ENCODE results near the gene ZNF600. TPM values are rescaled to one million over a fixed set of nuclear protein-coding genes. Genes with fewer than 3 reads are reported as not detected.
"Not testable (repeated sequence)": the region's sequence is repeated elsewhere in the genome, so short reads cannot be mapped to it uniquely, and the experiment has no call there.

ZNF600 gene
- total RNA-seq, 2 donors from 2014 or later: 26.2 to 32.3 TPM

- WGBS, 2 experiments (ENCODE audit: insufficient coverage in 1 of 2, insufficient read length in 1 of 2): 88 to 95% methylated on average over 23 to 32 of the region's 32 CpGs
- Mint-ChIP-seq H3K4me1 (peaks cover 5% of the 10 kb centered on the region), H3K27me3 (ENCODE audit: insufficient read depth) (no peaks in the 10 kb centered on the region), H3K4me3 (no peak overlapping the region), H3K27ac (no peak overlapping the region), H3K36me3 (ENCODE audit: low read depth) (peaks cover 71% of the 10 kb centered on the region), H3K9me3 (peaks cover 36% of the 10 kb centered on the region)
- no peak overlapping the region for H3K9ac ChIP-seq (ENCODE audit: extremely low read depth, low read length, poor library complexity, severe bottlenecking)
- no peak overlapping the region for H3K27ac ChIP-seq (ENCODE audit: low read depth, low read length)
- no peaks in the 10 kb centered on the region for H3K4me1 ChIP-seq (ENCODE audit: control insufficient read depth, insufficient read depth, low read length)
- no peak for DNase-seq
- no peaks in the 10 kb centered on the region for H3K27me3 ChIP-seq (ENCODE audit: control insufficient read depth, insufficient read depth, low read length, poor library complexity, severe bottlenecking)
- TF ChIP-seq CTCF (conservative IDR thresholded peaks at IDR 0.05): no peak
- H3K4me3 ChIP-seq (ENCODE audit: low read length): peak overlapping the region; percentile 49
- peaks cover 62% of the 10 kb centered on the region for H3K9me3 ChIP-seq (ENCODE audit: control insufficient read depth, low read length)
- peaks cover 65% of the 10 kb centered on the region for H3K36me3 ChIP-seq (ENCODE audit: control insufficient read depth, insufficient read depth, low read length)
Observed at GRCh38 chr19:52809801-52810200, 23.2 kb upstream of the ZNF600 start.

- not testable (repeated sequence) for H3K4me1 Mint-ChIP-seq; H3K4me1 ChIP-seq (ENCODE audit: control insufficient read depth, insufficient read depth, low read length); DNase-seq; H3K27me3 Mint-ChIP-seq (ENCODE audit: insufficient read depth); H3K4me3 Mint-ChIP-seq; H3K27me3 ChIP-seq (ENCODE audit: control insufficient read depth, insufficient read depth, low read length, poor library complexity, severe bottlenecking); H3K9ac ChIP-seq (ENCODE audit: extremely low read depth, low read length, poor library complexity, severe bottlenecking); H3K27ac Mint-ChIP-seq; H3K27ac ChIP-seq (ENCODE audit: low read depth, low read length)
- peaks cover 91% of the 10 kb centered on the region for H3K36me3 Mint-ChIP-seq (ENCODE audit: low read depth)
- H3K9me3 Mint-ChIP-seq: peaks cover 92% of the 10 kb centered on the region
- H3K4me3 ChIP-seq (ENCODE audit: low read length): peak overlapping the region; percentile 73
- peaks cover 95% of the 10 kb centered on the region for H3K9me3 ChIP-seq (ENCODE audit: control insufficient read depth, low read length)
- WGBS, 2 experiments (ENCODE audit: insufficient coverage in 1 of 2, insufficient read length in 1 of 2): 95 to 96% methylated on average over 8 to 9 of the region's 9 CpGs
- H3K36me3 ChIP-seq (ENCODE audit: control insufficient read depth, insufficient read depth, low read length): peaks cover 92% of the 10 kb centered on the region
Observed at GRCh38 chr19:52799950-52800640, 13.5 kb upstream of the ZNF600 start.

- no peaks in the 10 kb centered on the region for H3K36me3 ChIP-seq (ENCODE audit: control insufficient read depth, insufficient read depth, low read length)
- TF ChIP-seq CTCF (conservative IDR thresholded peaks at IDR 0.05): no peak
- WGBS, 2 experiments (ENCODE audit: insufficient coverage in 1 of 2, insufficient read length in 1 of 2): 93% methylated on average over 4 to 6 of the region's 6 CpGs
- no peak overlapping the region for H3K27ac Mint-ChIP-seq
- H3K4me1 Mint-ChIP-seq: peaks cover 20% of the 10 kb centered on the region
- no peaks in the 10 kb centered on the region for H3K4me1 ChIP-seq (ENCODE audit: control insufficient read depth, insufficient read depth, low read length)
- no peak for DNase-seq
- H3K27me3 Mint-ChIP-seq (ENCODE audit: insufficient read depth): peaks cover 2% of the 10 kb centered on the region
- H3K27ac ChIP-seq (ENCODE audit: low read depth, low read length): no peak overlapping the region
- no peak overlapping the region for H3K4me3 Mint-ChIP-seq
- no peak overlapping the region for H3K9ac ChIP-seq (ENCODE audit: extremely low read depth, low read length, poor library complexity, severe bottlenecking)
- peaks cover 3% of the 10 kb centered on the region for H3K9me3 ChIP-seq (ENCODE audit: control insufficient read depth, low read length)
- H3K36me3 Mint-ChIP-seq (ENCODE audit: low read depth): peaks cover 6% of the 10 kb centered on the region
- peaks cover under 1% of the 10 kb centered on the region for H3K9me3 Mint-ChIP-seq
- no peaks in the 10 kb centered on the region for H3K27me3 ChIP-seq (ENCODE audit: control insufficient read depth, insufficient read depth, low read length, poor library complexity, severe bottlenecking)
- no peak overlapping the region for H3K4me3 ChIP-seq (ENCODE audit: low read length)
Observed at GRCh38 chr19:52789440-52789839, 2.8 kb upstream of the ZNF600 start.
